SK-N-SH (cell line): Measurements from ENCODE around the gene KCTD12. TPM values are rescaled to one million over a fixed set of nuclear protein-coding genes. Genes with fewer than 3 reads are reported as not detected.

Experiments
- CTCF ChIA-PET: fragments of 300-600, 350-600 bp; formaldehyde crosslinking; extraction: SDS; loops from one replicate; lab custom pipeline; 2021; lab: Yijun Ruan, JAX
- POLR2A ChIA-PET: fragments of 350-600 bp; sonication (Branson Sonifier 250); formaldehyde crosslinking; extraction: SDS; loops from one replicate; lab custom pipeline; 2020; ENCODE audit warnings: antibody characterized with exemption, inconsistent platforms; lab: Yijun Ruan, JAX
- DNase-seq: peaks from one replicate; pipeline ENCODE4 v3.0.0; 2012
- H2AFZ ChIP-seq: fragments of 200-600 bp; sonication (generic); 2 replicates; pipeline ENCODE4 v1.8.1; 2016; ENCODE audit warnings: antibody characterized with exemption, mild to moderate bottlenecking, low read depth
- H3F3A ChIP-seq: fragments of 200-600 bp; sonication (generic); replicated peaks from 2 replicates; pipeline ENCODE3; 2016; ENCODE audit warnings: antibody characterized with exemption, mild to moderate bottlenecking; ENCODE audit not compliant: insufficient read depth
- H3K27ac ChIP-seq, 2 experiments: fragments of 200-500 bp in 1 of 2; fragments of 200-600 bp in 1 of 2; sonication (Bioruptor generic) in 1 of 2; sonication (generic), shearing (Covaris generic) in 1 of 2; 2 replicates each; pipeline versions ENCODE4 v1.5.1 to v1.6.1; 2014 to 2016; ENCODE audit warnings: low read depth in 2 of 2, inconsistent platforms in 1 of 2, low read length in 1 of 2, mild to moderate bottlenecking in 1 of 2, mixed read lengths in 1 of 2
- H3K27me3 ChIP-seq: fragments of 200-600 bp; sonication (generic), shearing (Covaris generic); 2 replicates; pipeline ENCODE4 v1.6.1; 2016; ENCODE audit warnings: mixed run types; ENCODE audit not compliant: insufficient read depth
- H3K36me3 ChIP-seq, 2 experiments: fragments of 200-500 bp in 1 of 2; fragments of 200-600 bp in 1 of 2; sonication (Bioruptor generic) in 1 of 2; sonication (generic) in 1 of 2; replicated peaks in 1 of 2; 2 replicates each; pipeline versions ENCODE3 to v1.5.1; 2014 to 2016; ENCODE audit warnings: low read length in 1 of 2, mild to moderate bottlenecking in 1 of 2; ENCODE audit not compliant: insufficient read depth in 2 of 2, control insufficient read depth in 1 of 2
- H3K4me1 ChIP-seq, 2 experiments: fragments of 200-500 bp in 1 of 2; fragments of 200-600 bp in 1 of 2; sonication (Bioruptor generic) in 1 of 2; sonication (generic), shearing (Covaris generic) in 1 of 2; 2 replicates each; pipeline versions ENCODE4 v1.5.1 to v1.6.1; 2014 to 2016; ENCODE audit warnings: low read depth in 1 of 2, low read length in 1 of 2, mixed run types in 1 of 2; ENCODE audit not compliant: insufficient read depth in 2 of 2, control insufficient read depth in 1 of 2
- H3K4me2 ChIP-seq: fragments of 200-600 bp; sonication (generic), shearing (Covaris generic); 2 replicates; pipeline ENCODE4 v1.6.1; 2017; ENCODE audit warnings: mixed run types
- H3K4me3 ChIP-seq, 2 experiments: fragments of 200-500 bp in 1 of 2; fragments of 200-600 bp in 1 of 2; sonication (Bioruptor generic) in 1 of 2; sonication (generic), shearing (Covaris generic) in 1 of 2; 2 replicates each; pipeline versions ENCODE4 v1.5.1 to v1.8.1; 2014 to 2016; ENCODE audit warnings: low read depth in 2 of 2, inconsistent platforms in 1 of 2, low read length in 1 of 2, mild to moderate bottlenecking in 1 of 2, mixed read lengths in 1 of 2, moderate library complexity in 1 of 2
- H3K79me2 ChIP-seq: fragments of 200-600 bp; sonication (generic); 2 replicates; pipeline ENCODE4 v1.8.1; 2017; ENCODE audit warnings: mild to moderate bottlenecking; ENCODE audit not compliant: insufficient read depth
- H3K9ac ChIP-seq: fragments of 200-600 bp; sonication (generic); 2 replicates; pipeline ENCODE4 v1.6.1; 2017; ENCODE audit warnings: mixed run types
- H3K9me2 ChIP-seq: fragments of 200-600 bp; sonication (generic); 2 replicates; pipeline ENCODE4 v1.6.1; 2017; ENCODE audit warnings: mixed run types
- H3K9me3 ChIP-seq: fragments of 200-600 bp; sonication (generic); 2 replicates; pipeline ENCODE4 v1.6.1; 2017; ENCODE audit warnings: mixed run types, mild to moderate bottlenecking, moderate library complexity
- H4K20me1 ChIP-seq: fragments of 200-600 bp; sonication (generic); 2 replicates; pipeline ENCODE4 v1.6.1; 2017; ENCODE audit warnings: mild to moderate bottlenecking, mixed run types; ENCODE audit not compliant: insufficient read depth
- CHD2 ChIP-seq: fragments of 150-350 bp; IDR thresholded peaks from 2 replicates; pipeline ENCODE4 v1.6.1; 2018; ENCODE audit warnings: low read length; ENCODE audit not compliant: partially characterized antibody
- EP300 ChIP-seq, 2 experiments: IDR thresholded peaks; 2 replicates each; pipeline versions ENCODE4 v1.4.0 to v1.6.1; 2012; ENCODE audit warnings: borderline replicate concordance in 1 of 2, low read depth in 1 of 2, low read length in 1 of 2
- EZH2phosphoT487 ChIP-seq: fragments of 200-600 bp; sonication (generic); IDR thresholded peaks from 2 replicates; pipeline ENCODE4 v1.6.1; 2017; ENCODE audit warnings: low read depth, mixed run types, mild to moderate bottlenecking, antibody characterized with exemption, moderate library complexity, borderline replicate concordance
- FOSL2 ChIP-seq: IDR thresholded peaks from 2 replicates; pipeline ENCODE4 v1.4.0; 2012; ENCODE audit warnings: low read depth, mild to moderate bottlenecking, moderate library complexity, borderline replicate concordance
- FOXJ3 ChIP-seq: sonication (generic); formaldehyde crosslinking; IDR thresholded peaks from 2 replicates; pipeline ENCODE4 v1.5.1; 2020; ENCODE audit warnings: mild to moderate bottlenecking, missing genetic modification reagents
- GATA2 ChIP-seq: sonication (generic); formaldehyde crosslinking; IDR thresholded peaks from 2 replicates; pipeline ENCODE4 v1.5.0; 2020; ENCODE audit warnings: mild to moderate bottlenecking, missing genetic modification reagents
- MEF2A ChIP-seq: IDR thresholded peaks from 2 replicates; pipeline ENCODE4 v1.4.0; 2012; ENCODE audit warnings: low read depth, borderline replicate concordance
- MXI1 ChIP-seq: IDR thresholded peaks from 2 replicates; pipeline ENCODE4 v1.6.1; 2012; ENCODE audit warnings: mild to moderate bottlenecking, low read depth, low read length, improper control_type of control experiment
- NFIC ChIP-seq: IDR thresholded peaks from 2 replicates; pipeline ENCODE4 v1.4.0; 2012; ENCODE audit warnings: borderline replicate concordance
- RCOR1 ChIP-seq: fragments of 150-350 bp; IDR thresholded peaks from 2 replicates; pipeline ENCODE4 v1.6.1; 2017; ENCODE audit warnings: antibody characterized with exemption, low read length
- RXRA ChIP-seq: IDR thresholded peaks from 2 replicates; pipeline ENCODE4 v1.4.0; 2012; ENCODE audit warnings: low read depth, mild to moderate bottlenecking, borderline replicate concordance
- TEAD4 ChIP-seq: IDR thresholded peaks from 2 replicates; pipeline ENCODE4 v1.4.0; 2012; ENCODE audit warnings: mild to moderate bottlenecking, borderline replicate concordance; ENCODE audit not compliant: insufficient read depth
- WGBS: methylation state at CpG from one replicate; pipeline ENCODE4 v1.1.6; 2017; ENCODE audit warnings: low lambda C conversion rate; 5-methylcytosine and 5-hydroxymethylcytosine counted together
- polyA plus RNA-seq, 3 experiments: library from polyadenylated mRNA; depleted of rRNA; stranded (reverse); fragments of >200 nt; gene quantifications; 2 replicates each; pipeline ENCODE4 v1.2.3, GENCODE V29; 2012
- TF ChIP-seq, protein P1 (sequence below): IDR thresholded peaks from 2 replicates; pipeline ENCODE4 v1.4.0; 2012; ENCODE audit warnings: low read depth, borderline replicate concordance
- TF ChIP-seq, protein P2 (sequence below): IDR thresholded peaks from 2 replicates; pipeline ENCODE4 v1.4.0; 2012; ENCODE audit warnings: low read depth
- TF ChIP-seq, protein P3 (sequence below): fragments of 150-350 bp; IDR thresholded peaks from 2 replicates; pipeline ENCODE4 v1.6.1; 2016; ENCODE audit warnings: mild to moderate bottlenecking, low read depth, low read length
- TF ChIP-seq, protein P4 (sequence below): fragments of 150-350 bp; IDR thresholded peaks from 2 replicates; pipeline ENCODE4 v1.6.1; 2017; ENCODE audit warnings: antibody characterized with exemption, low read length, low read depth, borderline replicate concordance
- TF ChIP-seq, protein P5 (sequence below): IDR thresholded peaks from 2 replicates; pipeline ENCODE4 v1.4.0; 2012; ENCODE audit warnings: low read depth, borderline replicate concordance

KCTD12 gene
- polyA plus RNA-seq, 1 of the 3 experiments (the other 2 are of a cell fraction) = 1.0 TPM

DNA sequence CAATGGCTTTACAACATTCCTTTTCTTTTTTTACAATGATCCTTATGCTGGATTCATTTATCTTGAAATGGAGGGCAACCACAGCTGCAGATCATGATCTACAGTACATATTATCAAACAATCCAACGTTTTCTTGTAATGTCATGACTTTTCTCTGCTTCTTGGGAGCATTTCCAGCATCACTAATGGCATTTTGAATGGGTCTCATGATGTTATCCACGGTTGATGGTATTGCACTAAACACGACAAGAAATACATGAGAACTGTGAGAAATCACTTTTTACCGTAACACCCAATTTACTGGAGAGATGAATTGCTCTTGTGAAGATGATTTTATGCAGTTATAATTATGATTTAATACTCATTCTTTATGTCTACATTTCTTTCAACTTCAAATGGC, 45.9 kb upstream of the KCTD12 start:
- WGBS = 42% methylated on average over 4 of the region's 4 CpGs
- H3K36me3 ChIP-seq = no peaks in the 10 kb centered on the region
- TF ChIP-seq RXRA (no peak), TEAD4 (no peak), MEF2A (no peak), MXI1 (no peak), NFIC (no peak), FOXJ3 (CRISPR knock-in tag) (no peak), CHD2 (no peak), EZH2phosphoT487 (no peak), FOSL2 (no peak), EP300 (IDR thresholded peaks at IDR 0.05; ENCODE audit: borderline replicate concordance in 1 of 2, low read depth in 1 of 2, low read length in 1 of 2) (no peak), RCOR1 (no peak), GATA2 (CRISPR knock-in tag) (no peak)
- TF ChIP-seq, protein P1, sequence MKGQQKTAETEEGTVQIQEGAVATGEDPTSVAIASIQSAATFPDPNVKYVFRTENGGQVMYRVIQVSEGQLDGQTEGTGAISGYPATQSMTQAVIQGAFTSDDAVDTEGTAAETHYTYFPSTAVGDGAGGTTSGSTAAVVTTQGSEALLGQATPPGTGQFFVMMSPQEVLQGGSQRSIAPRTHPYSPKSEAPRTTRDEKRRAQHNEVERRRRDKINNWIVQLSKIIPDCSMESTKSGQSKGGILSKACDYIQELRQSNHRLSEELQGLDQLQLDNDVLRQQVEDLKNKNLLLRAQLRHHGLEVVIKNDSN = no peak
- TF ChIP-seq, protein P2, sequence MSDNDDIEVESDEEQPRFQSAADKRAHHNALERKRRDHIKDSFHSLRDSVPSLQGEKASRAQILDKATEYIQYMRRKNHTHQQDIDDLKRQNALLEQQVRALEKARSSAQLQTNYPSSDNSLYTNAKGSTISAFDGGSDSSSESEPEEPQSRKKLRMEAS = no peak
- TF ChIP-seq, protein P3, sequence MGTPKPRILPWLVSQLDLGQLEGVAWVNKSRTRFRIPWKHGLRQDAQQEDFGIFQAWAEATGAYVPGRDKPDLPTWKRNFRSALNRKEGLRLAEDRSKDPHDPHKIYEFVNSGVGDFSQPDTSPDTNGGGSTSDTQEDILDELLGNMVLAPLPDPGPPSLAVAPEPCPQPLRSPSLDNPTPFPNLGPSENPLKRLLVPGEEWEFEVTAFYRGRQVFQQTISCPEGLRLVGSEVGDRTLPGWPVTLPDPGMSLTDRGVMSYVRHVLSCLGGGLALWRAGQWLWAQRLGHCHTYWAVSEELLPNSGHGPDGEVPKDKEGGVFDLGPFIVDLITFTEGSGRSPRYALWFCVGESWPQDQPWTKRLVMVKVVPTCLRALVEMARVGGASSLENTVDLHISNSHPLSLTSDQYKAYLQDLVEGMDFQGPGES = no peak
- TF ChIP-seq, protein P4, sequence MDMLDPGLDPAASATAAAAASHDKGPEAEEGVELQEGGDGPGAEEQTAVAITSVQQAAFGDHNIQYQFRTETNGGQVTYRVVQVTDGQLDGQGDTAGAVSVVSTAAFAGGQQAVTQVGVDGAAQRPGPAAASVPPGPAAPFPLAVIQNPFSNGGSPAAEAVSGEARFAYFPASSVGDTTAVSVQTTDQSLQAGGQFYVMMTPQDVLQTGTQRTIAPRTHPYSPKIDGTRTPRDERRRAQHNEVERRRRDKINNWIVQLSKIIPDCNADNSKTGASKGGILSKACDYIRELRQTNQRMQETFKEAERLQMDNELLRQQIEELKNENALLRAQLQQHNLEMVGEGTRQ = no peak
- TF ChIP-seq, protein P5, sequence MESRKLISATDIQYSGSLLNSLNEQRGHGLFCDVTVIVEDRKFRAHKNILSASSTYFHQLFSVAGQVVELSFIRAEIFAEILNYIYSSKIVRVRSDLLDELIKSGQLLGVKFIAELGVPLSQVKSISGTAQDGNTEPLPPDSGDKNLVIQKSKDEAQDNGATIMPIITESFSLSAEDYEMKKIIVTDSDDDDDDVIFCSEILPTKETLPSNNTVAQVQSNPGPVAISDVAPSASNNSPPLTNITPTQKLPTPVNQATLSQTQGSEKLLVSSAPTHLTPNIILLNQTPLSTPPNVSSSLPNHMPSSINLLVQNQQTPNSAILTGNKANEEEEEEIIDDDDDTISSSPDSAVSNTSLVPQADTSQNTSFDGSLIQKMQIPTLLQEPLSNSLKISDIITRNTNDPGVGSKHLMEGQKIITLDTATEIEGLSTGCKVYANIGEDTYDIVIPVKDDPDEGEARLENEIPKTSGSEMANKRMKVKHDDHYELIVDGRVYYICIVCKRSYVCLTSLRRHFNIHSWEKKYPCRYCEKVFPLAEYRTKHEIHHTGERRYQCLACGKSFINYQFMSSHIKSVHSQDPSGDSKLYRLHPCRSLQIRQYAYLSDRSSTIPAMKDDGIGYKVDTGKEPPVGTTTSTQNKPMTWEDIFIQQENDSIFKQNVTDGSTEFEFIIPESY = no peak
- ChIA-PET CTCF (no interaction called here), POLR2A (no interaction called here)
- H3K9ac ChIP-seq = no peak overlapping the region
- H3K79me2 ChIP-seq = no peaks in the 10 kb centered on the region
- no peak overlapping the region for H3K4me2 ChIP-seq
- H2AFZ ChIP-seq = no peak overlapping the region
- H3K27ac ChIP-seq = no peak overlapping the region
- H4K20me1 ChIP-seq = no peaks in the 10 kb centered on the region
- DNase-seq = no peak
- no peak overlapping the region for H3K4me3 ChIP-seq
- no peaks in the 10 kb centered on the region for H3K27me3 ChIP-seq
- peaks cover 3% of the 10 kb centered on the region for H3F3A ChIP-seq
- H3K9me3 ChIP-seq = no peaks in the 10 kb centered on the region
- H3K4me1 ChIP-seq = no peaks in the 10 kb centered on the region
- no peaks in the 10 kb centered on the region for H3K9me2 ChIP-seq
